ENCODE data around the gene CCDC174. TPM values are rescaled to one million over a fixed set of nuclear protein-coding genes. Genes with fewer than 3 reads are reported as not detected.

The CCDC174 gene
- 7.3 and 24.8 TPM in 2 replicates for total RNA-seq

DNA sequence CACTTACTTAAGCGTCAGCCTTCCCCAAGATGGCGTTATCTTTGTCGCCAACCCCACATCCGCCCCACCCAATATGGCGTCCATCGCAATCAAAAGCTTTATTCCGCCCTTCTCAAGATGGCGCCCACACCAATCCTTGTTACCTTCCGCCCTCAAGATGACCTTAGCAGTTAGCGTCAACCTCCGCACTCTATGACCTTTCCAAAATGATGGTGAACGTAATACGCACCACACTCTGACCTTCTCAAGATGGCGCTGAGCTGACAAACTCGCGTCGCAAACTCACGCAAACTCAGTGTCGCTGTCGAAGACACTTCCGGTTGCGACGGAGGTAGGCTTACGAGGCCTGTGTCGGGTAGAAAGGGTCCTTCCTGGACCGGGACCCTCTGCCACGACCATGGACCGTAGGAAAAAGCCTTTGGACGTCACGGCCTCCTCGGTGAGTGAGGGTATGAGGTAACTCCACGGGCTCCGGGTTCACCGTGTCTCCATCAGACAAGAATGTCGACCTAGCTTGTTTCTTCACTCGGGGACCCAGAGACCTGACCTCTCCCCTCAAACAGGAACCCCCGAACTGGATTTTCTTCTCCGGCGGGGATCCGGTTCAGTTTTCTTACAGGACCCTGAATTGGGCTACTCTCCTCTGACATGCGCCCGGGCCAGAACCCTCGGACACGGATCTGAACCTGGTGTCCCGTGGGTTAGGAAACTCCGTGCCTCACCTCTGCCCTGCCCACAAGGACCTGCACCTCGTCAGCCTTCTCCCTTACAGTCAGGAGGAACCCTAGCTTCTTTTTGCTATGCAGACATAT is at the start of gene CCDC174:
CCDC174 (plus strand) TSS at position 323 of the 812 bp plus-strand sequence; CDS start at position 398, 75 bp downstream.

DNA sequence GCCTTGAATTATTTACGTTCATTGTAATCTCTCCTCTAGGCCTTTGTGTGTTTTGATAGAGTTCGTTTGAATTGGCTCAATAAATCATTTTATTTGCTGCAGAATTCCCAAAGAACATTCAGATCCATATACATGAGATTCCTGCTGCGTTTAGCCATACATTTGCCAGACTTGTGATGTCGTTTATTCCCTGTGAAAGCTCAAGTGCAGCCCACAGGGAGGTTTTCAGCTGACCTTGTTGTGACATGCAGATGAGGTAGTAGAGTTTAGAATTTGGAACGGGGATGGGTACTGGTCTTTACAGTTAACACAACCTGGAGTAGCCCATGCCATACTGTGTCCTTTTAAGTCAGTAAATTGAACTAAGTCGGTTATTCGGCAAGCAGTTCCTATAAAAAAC is 23.3 kb downstream of the CCDC174 start, which contains the start of gene C3orf20:
C3orf20 (plus strand) TSS at position 301 of the 400 bp plus-strand sequence. CDS start 7,573 bp downstream, outside the sequence.

Other genes with a start within 250 kb of the CCDC174 start
- gene SLC6A6, start 249.2 kb upstream of the CCDC174 start, total RNA-seq: 18.1 and 19.3 TPM in 2 replicates
- gene GRIP2, start 111.4 kb upstream of the CCDC174 start, total RNA-seq: not detected in 2 replicates
- gene C3orf20, start 23.4 kb downstream of the CCDC174 start, total RNA-seq: not detected in 2 replicates
- gene FGD5, start 167.2 kb downstream of the CCDC174 start, total RNA-seq: 49.4 and 50.4 TPM in 2 replicates